GM19043 (cell line): ENCODE results near the gene TFIP11.

Experiments
- ATAC-seq: cut with Tn5 transposase; IDR thresholded peaks from one replicate; pipeline ENCODE4 v1.9.1; 2021; ENCODE audit warnings: low read depth; ENCODE audit not compliant: unreplicated experiment

TFIP11 gene

DNA sequence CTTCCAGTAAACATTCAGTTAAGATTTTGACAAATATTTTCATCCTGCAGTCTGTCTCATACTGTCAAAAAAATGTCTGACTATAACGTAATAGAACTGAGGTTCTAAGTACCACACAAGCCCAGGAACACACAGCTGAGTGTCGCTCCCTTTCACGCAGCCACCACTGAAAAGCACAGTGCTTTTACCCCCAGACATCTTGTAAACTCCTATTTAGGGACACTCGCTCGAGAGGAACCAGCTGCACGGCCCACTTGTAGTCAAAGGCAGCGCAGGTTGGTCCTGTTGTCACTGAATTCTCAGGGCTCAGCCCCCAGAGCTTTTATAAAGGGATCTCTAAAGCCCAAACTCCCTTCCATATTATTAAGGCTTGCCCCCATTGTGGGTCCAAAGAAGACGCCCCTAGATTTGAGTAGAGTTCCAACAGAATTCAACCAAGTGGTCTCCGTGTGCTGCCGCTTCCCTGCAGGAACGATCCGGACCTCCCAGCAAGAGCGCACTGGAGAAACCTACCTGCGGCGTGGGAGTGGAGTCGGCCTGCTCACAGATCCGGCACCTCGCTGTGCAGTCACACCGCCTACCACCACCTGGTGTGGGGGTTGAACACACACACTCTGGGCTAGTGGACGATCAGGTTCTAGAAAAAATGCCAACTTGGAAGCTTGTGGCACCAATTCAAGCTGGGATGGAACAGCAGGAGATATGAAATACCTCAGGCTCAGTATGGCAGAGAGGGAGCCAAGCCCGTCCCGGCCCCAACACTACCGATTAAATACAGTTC lies 59.8 kb downstream of the TFIP11 start:
- ATAC-seq: no peak

DNA sequence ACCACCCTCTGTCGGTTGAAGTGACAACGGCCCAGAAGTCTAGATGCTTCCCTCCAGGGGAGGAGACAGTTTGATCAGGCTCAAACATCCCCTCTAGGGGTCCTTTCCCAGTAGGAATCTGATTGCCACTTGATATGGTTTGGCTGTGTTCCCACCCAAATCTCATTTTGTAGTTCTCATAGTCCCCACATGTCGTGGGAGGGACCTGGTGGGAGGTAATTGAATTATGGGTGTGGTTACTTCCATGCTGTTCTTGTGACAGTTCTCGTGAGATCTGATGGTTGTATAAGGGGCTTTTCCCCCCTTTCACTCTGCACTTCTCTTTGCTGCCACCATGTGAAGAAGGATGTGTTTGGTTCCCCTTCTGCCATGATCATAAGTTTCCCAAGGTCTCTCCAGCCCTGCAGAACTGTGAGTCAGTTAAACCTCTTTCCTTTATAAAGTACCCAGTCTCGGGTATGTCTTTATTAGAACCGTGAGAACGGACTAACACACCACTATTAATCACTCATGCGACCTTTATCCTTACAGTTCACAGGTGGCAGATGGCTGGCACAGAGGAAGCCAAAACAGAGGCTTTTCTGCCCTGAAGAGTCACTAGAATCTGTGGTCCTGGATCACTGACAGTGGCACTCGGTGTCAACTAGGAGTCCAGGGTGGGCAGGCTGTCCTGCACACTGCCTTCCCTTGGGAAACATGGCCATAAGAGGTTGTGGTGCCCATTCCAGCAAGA lies 61.7 kb downstream of the TFIP11 start:
- no peak for ATAC-seq

DNA sequence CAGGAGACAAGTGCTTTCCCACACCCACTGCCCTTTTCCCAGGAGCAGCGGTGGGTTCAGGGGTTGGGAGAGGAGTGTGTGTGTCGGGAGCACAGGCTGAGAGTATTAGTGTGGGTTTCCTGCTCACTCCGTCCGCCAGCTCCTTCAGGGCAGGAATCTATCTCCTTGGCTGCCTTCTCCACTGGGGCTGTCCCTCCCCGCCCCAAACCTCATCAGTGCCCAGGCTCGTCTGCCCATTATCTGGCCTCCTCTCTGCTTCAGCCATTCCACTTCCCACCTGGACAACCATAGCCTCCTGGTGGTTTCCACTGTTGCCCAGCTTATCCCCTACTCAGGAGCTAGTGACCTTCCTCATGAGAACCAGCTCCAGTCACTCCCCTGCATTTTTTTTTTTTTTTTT lies 63.3 kb downstream of the TFIP11 start:
- no peak for ATAC-seq

DNA sequence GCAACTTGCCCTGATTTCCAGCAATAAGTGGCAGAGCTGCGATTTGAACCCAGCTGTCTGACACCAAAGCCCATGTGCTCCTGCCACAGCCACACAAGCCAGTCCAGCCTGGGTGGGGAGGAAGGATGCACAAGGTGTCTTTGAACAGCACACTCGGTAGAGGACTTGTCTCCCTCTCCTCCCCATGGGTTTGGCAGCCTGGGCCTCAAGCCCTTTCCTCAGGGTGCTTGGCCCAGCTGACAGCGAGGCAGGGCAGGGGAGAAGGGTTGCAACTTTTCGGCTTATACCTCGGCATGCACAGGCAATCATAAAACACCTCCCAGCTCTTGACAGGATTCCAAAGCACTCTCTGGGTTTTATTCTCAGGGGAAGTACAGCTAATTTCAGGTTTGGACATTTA lies 63.9 kb downstream of the TFIP11 start:
- no peak for ATAC-seq

DNA sequence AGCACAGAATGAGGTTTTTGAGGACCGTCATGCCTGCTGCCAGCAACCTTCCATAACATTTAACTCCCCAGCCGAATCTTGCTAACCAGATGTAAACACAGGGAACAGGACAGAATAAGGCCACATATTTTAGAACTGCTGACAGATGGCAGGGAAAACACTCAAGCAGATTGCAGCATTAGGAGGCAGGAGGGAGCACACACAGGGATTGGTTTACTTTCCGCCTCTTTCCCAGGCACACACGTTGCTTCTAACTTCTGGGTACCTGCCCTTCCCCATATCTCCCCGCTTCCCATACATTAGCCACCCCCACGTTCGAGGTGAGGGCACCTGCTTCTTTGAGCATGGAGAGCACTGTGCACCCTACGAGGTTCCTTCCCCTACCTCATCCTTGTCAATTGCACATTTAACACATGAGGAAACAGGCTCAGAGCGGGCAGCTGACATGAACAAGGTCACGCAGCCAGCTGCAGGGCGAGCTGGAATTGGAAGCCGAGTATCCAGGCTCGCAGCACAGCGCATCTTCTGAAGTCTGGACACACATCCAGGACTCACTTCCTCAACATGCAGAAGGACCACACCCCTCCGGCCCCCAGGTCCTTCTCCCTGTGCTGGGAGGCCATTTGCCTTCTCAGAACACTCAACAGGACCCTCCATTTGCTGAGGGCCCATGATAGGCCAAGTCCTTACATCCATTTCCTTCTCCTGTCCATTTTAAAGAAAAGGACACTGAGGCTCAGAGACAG lies 64.5 kb downstream of the TFIP11 start:
- no peak for ATAC-seq

DNA sequence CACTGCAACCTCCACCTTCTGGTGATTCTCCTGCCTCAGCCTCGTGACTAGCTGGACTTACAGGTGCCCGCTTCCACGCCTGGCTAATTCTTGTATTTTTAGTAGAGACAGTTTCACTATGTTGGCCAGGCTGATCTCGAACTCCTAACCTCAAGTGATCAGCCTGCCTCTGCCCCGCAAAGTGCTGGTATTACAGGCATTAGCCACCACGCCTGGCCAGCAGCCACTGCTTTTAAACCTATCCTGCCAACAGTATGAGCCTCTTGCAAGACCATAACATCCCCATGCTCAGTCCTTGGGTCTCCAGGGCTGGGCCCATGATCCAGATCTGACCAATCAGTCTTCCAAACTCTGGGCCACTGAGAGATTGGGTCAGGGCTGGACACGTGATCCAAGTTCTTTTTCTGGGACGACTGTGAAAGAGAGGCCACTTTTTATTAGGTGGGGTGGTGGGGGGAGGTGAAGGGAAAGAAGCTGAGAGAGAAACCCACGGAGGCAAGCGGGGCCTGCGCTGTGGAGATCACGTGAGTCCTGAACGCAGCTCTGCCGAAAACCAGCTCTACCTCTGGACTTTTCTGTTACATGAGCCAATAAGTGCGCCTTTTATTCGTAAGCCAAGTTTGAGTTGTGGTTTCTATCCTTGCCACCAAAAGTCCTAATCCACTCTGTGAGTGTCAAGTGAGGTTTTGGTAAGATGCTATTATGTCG lies 65.3 kb downstream of the TFIP11 start:
- no peak for ATAC-seq

DNA sequence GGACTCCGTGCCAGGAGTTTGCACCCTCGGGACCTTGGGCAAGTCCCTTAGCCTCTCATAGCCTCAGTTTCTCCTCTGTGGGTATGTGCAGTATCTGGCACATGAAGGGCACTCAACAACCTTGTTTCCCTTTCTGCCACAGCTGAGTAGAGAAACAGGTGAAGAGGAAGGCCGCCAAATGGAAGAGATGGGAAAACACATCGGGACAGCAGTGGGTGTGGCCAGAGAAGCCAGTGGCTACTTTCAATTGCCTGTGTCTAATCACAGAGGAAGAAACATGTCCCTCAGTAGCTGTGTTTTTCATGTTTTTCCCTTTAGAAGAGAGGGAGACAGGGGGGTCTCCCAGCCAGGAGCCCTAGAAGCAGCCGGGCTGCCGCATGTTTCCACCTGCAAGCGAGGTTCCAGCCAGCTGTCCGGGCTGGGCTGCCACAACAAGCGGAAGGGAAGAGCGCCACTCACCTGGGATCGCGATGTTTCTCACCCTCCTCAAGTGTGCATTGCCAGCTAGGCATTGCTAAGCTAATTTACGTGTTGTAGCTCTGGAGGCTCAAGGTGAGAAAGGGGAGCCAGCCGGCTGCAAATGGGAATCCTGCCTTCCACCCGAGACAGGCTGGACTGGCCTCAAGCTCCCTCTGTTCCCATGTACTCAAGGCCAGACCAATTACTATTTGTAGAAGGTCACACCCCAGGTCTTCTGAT lies 66.5 kb downstream of the TFIP11 start:
- ATAC-seq: no peak

DNA sequence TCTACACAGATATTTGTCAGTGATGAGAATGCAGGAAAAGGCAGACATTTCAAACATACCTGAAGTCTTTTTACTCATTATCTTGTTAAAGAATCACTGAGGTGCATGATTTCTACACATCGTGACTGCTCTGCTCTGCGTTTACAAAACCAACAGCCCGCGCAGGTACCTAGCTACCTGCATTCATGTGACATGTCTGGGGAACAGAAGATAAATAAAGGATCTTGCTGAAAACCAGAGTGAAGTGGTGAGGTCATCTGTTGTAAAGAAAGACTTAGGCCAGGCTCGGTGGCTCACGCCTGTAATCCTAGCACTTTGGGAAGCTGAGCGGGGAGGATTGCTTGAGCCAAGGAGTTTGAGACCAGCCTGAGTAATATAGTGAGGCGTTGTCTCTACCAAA lies 67.5 kb downstream of the TFIP11 start:
- ATAC-seq: no peak

DNA sequence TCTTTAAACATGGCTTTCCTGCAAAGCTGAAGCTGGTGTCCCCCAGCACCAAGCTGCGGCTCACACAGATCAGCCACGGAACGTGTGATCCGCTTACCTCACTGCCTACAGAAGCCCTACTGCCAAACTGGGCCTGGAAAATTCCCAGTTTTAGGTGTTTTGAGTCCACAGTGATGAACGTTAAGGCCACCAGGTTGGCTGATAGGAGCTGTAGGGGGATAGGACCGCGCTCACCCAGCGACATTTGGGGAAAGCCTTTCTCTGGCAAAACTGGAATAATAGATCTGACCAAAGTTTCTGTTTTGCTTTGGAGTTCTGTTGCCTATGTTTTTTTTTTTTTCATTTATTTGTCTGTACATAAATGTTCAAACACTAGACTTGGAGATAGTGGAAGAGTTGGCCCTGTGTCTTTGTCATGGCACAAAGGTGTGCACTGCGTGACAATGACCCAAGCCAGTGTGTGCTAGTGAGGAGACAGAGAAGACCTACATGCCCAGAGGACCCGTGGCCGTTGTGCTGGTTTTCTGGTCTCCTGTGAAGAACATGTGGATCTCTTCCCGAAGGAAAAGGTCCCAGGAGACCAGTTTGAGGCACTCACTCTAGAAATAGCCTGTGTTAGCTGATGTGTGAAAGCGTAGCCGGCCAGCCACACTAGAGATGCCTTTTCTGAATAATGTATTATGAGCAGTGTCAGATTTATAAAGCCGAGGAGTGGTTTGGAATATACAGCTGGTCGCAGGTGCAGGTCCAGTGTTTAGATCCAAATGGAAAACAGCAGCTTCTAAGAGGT lies 68.2 kb downstream of the TFIP11 start:
- ATAC-seq: no peak

DNA sequence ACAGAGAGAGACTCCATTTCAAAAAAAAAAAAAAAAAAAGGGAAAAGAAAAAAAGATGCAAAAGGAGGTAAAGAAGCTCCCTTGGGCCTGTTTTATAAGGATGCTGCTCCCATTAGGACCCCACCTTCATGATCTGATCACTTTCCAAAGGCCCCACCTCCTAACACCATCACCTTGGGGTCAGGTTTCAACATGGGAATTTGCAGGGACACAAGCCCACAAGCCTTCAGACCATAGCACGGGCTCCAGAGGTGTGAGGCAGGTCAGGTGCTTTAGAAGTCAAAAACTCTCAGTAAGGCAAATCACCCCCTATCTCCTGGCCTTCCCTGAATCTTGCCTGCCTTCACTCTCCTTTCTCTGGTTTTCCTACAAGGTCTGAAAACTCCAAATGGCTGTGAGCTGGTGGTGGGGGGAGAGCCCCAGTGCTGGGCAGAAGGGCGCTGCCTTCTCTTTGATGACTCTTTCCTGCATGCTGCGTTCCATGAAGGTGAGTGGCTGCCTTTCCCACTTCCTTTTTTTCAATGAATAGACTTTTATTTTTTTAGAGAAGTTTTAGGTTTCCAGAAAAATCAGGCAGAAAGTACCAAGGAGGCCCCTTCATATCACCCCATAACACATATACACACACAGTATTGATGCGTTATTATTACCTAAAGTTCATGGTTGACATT lies 70.1 kb downstream of the TFIP11 start:
- ATAC-seq: no peak
